Osteoblast (primary cell): ENCODE results near the gene CFAP45. TPM values are rescaled to one million over a fixed set of nuclear protein-coding genes. Genes with fewer than 3 reads are reported as not detected.

Experiments
- DNase-seq: peaks from one replicate; pipeline ENCODE4 v3.0.0; 2011; ENCODE audit warnings: low spot score, mixed read lengths; ENCODE audit not compliant: insufficient read length; ENCODE audit errors: missing footprints
- H2AFZ ChIP-seq: 2 replicates; pipeline ENCODE4 v1.6.0; 2011; ENCODE audit warnings: mild to moderate bottlenecking, low read length
- H3K27ac ChIP-seq: 2 replicates; pipeline ENCODE4 v1.5.1; 2011; ENCODE audit warnings: mild to moderate bottlenecking, low read depth, low read length, moderate library complexity
- H3K27me3 ChIP-seq: 2 replicates; pipeline ENCODE4 v1.6.0; 2012; ENCODE audit warnings: mild to moderate bottlenecking, control low read depth, inconsistent platforms, low read length, moderate library complexity; ENCODE audit not compliant: insufficient read depth
- H3K36me3 ChIP-seq: 2 replicates; pipeline ENCODE4 v1.5.1; 2011; ENCODE audit warnings: mild to moderate bottlenecking, low read length, control low read depth, moderate library complexity; ENCODE audit not compliant: insufficient read depth
- H3K4me1 ChIP-seq: 2 replicates; pipeline ENCODE4 v1.5.1; 2011; ENCODE audit warnings: mild to moderate bottlenecking, low read length, control low read depth, moderate library complexity; ENCODE audit not compliant: insufficient read depth
- H3K4me2 ChIP-seq: 2 replicates; pipeline ENCODE4 v1.6.0; 2011; ENCODE audit warnings: mild to moderate bottlenecking, low read length; ENCODE audit not compliant: insufficient read depth
- H3K4me3 ChIP-seq: fragments of 200-600 bp; sonication (generic); 3 replicates; pipeline ENCODE4 v1.5.1; 2012; ENCODE audit warnings: mild to moderate bottlenecking, low read length, inconsistent platforms; ENCODE audit not compliant: insufficient read depth
- H3K79me2 ChIP-seq: 2 replicates; pipeline ENCODE4 v1.6.0; 2012; ENCODE audit warnings: mild to moderate bottlenecking, low read length, control low read depth, inconsistent platforms; ENCODE audit not compliant: insufficient read depth
- H3K9me3 ChIP-seq: 2 replicates; pipeline ENCODE4 v1.5.1; 2011; ENCODE audit warnings: low read depth, low read length, control low read depth
- H4K20me1 ChIP-seq: 2 replicates; pipeline ENCODE4 v1.6.0; 2012; ENCODE audit warnings: mild to moderate bottlenecking, low read length, control low read depth; ENCODE audit not compliant: insufficient read depth
- CTCF ChIP-seq: IDR thresholded peaks from 2 replicates; pipeline ENCODE4 v1.5.1; 2011; ENCODE audit warnings: mild to moderate bottlenecking, low read depth, low read length, moderate library complexity; ENCODE audit errors: extremely low read depth
- total RNA-seq: library from RNA; depleted of rRNA; stranded (reverse); fragments of >200 nt; gene quantifications from 2 replicates; pipeline ENCODE4 v1.2.3, GENCODE V29; 2012

The CFAP45 gene
- total RNA-seq, 1 donor = 0.36 TPM

GRCh38 chr1:159943908-159944622, 44.1 kb upstream of the CFAP45 start:
- Histone ChIP-seq H3K79me2 (no peaks in the 10 kb centered on the region), H3K36me3 (no peaks in the 10 kb centered on the region), H2AFZ (no peak overlapping the region), H3K9me3 (no peaks in the 10 kb centered on the region), H3K27ac (no peak overlapping the region), H3K4me3 (no peak overlapping the region), H3K27me3 (peaks cover 21% of the 10 kb centered on the region), H3K4me1 (peaks cover 6% of the 10 kb centered on the region), H4K20me1 (no peaks in the 10 kb centered on the region), H3K4me2 (no peak overlapping the region)
- no peak for TF ChIP-seq CTCF
- peak; percentile 76 for DNase-seq

- Histone ChIP-seq H4K20me1 (no peaks in the 10 kb centered on the region), H3K36me3 (no peaks in the 10 kb centered on the region), H3K4me1 (peaks cover 6% of the 10 kb centered on the region), H2AFZ (no peak overlapping the region), H3K27me3 (peaks cover 26% of the 10 kb centered on the region), H3K4me3 (no peak overlapping the region), H3K9me3 (no peaks in the 10 kb centered on the region), H3K4me2 (no peak overlapping the region), H3K79me2 (no peaks in the 10 kb centered on the region), H3K27ac (no peak overlapping the region)
- no peak for DNase-seq
- TF ChIP-seq CTCF = no peak
Observed at GRCh38 chr1:159943278-159943640, 43.3 kb upstream of the CFAP45 start.

GRCh38 chr1:159942632-159943277, 42.8 kb upstream of the CFAP45 start:
- Histone ChIP-seq H3K9me3 (no peaks in the 10 kb centered on the region), H3K27ac (no peak overlapping the region), H3K79me2 (no peaks in the 10 kb centered on the region), H2AFZ (no peak overlapping the region), H3K27me3 (peaks cover 26% of the 10 kb centered on the region), H3K4me3 (no peak overlapping the region), H4K20me1 (no peaks in the 10 kb centered on the region), H3K36me3 (no peaks in the 10 kb centered on the region), H3K4me2 (no peak overlapping the region), H3K4me1 (peaks cover 6% of the 10 kb centered on the region)
- no peak for TF ChIP-seq CTCF
- DNase-seq = peak; percentile 52
